GM12878 (cell line): ENCODE results near the gene ATG10.

ENCODE experiments used
- POLR2AphosphoS5 ChIP-seq: IDR thresholded peaks from 2 replicates; pipeline ENCODE4 v1.6.1; 2011; ENCODE audit warnings: mild to moderate bottlenecking, low read length, inconsistent platforms
- TCF12 ChIP-seq: IDR thresholded peaks from 2 replicates; pipeline ENCODE4 v1.6.1; 2011; ENCODE audit warnings: low read depth, mild to moderate bottlenecking, low read length
- TF ChIP-seq, protein P1 (sequence below), 3 experiments: IDR thresholded peaks in 2 of 3; conservative IDR thresholded peaks in 1 of 3; 2 replicates each; pipeline ENCODE4 v1.5.1; 2011; ENCODE audit warnings: low read depth in 3 of 3, low read length in 3 of 3, mild to moderate bottlenecking in 3 of 3, control low read depth in 2 of 3, moderate library complexity in 2 of 3, inconsistent platforms in 1 of 3, mixed read lengths in 1 of 3; ENCODE audit not compliant: control insufficient read depth in 2 of 3, insufficient read depth in 1 of 3; ENCODE audit errors: extremely low read depth in 1 of 3

- TF ChIP-seq, protein P1, sequence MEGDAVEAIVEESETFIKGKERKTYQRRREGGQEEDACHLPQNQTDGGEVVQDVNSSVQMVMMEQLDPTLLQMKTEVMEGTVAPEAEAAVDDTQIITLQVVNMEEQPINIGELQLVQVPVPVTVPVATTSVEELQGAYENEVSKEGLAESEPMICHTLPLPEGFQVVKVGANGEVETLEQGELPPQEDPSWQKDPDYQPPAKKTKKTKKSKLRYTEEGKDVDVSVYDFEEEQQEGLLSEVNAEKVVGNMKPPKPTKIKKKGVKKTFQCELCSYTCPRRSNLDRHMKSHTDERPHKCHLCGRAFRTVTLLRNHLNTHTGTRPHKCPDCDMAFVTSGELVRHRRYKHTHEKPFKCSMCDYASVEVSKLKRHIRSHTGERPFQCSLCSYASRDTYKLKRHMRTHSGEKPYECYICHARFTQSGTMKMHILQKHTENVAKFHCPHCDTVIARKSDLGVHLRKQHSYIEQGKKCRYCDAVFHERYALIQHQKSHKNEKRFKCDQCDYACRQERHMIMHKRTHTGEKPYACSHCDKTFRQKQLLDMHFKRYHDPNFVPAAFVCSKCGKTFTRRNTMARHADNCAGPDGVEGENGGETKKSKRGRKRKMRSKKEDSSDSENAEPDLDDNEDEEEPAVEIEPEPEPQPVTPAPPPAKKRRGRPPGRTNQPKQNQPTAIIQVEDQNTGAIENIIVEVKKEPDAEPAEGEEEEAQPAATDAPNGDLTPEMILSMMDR (IDR thresholded peaks at IDR 0.05 in 2 of 3, conservative IDR thresholded peaks at IDR 0.05 in 1 of 3; ENCODE audit: control insufficient read depth in 2 of 3, extremely low read depth in 1 of 3, insufficient read depth in 1 of 3, low read depth in 3 of 3, low read length in 3 of 3) = no peak
- no peak for TF ChIP-seq TCF12
- TF ChIP-seq POLR2AphosphoS5 = no peak
Observed at GRCh38 chr5:82119889-82120288, 148.1 kb downstream of the ATG10 start.
